Muscle of leg (tissue), 11 donors: ENCODE results near the gene ERICH2. TPM values are rescaled to one million over a fixed set of nuclear protein-coding genes. Genes with fewer than 3 reads are reported as not detected.
A peak's percentile ranks its signal among the peaks of the same experiment; 100 is the strongest.

Source experiments
- DNase-seq: peaks from one replicate; pipeline ENCODE4 v3.0.0; 2013
- H3K27ac ChIP-seq: one replicate; pipeline ENCODE4 v1.5.1; 2013; ENCODE audit warnings: mild to moderate bottlenecking, low read length, control low read depth
- H3K27me3 ChIP-seq: one replicate; pipeline ENCODE4 v1.6.1; 2013; ENCODE audit warnings: low read length; ENCODE audit not compliant: control insufficient read depth, insufficient read depth
- H3K36me3 ChIP-seq: one replicate; pipeline ENCODE4 v1.6.1; 2013; ENCODE audit warnings: low read length; ENCODE audit not compliant: control insufficient read depth, insufficient read depth
- H3K4me1 ChIP-seq: one replicate; pipeline ENCODE4 v1.6.1; 2013; ENCODE audit warnings: low read length; ENCODE audit not compliant: control insufficient read depth, insufficient read depth
- H3K4me3 ChIP-seq: one replicate; pipeline ENCODE4 v1.5.1; 2013; ENCODE audit warnings: low read length, control low read depth
- H3K9me3 ChIP-seq: replicated peaks from 2 replicates; pipeline ENCODE4 v1.6.1; 2013; ENCODE audit warnings: low read depth, low read length; ENCODE audit not compliant: control insufficient read depth
- WGBS: methylation state at CpG from one replicate; pipeline ENCODE4 v1.1.5; 2013; ENCODE audit warnings: missing lambda C conversion rate; ENCODE audit not compliant: insufficient coverage; 5-methylcytosine and 5-hydroxymethylcytosine counted together
- polyA plus RNA-seq, 8 donors: library from polyadenylated mRNA; unstranded; fragments of 120-200 nt; gene quantifications; one replicate each; pipeline versions ENCODE4 v1.2.1 to v1.2.3, GENCODE V29; 2013; ENCODE audit warnings: inconsistent platforms in 1 of 8, low replicate concordance in 1 of 8; ENCODE audit not compliant: insufficient read length in 8 of 8, insufficient read depth in 1 of 8
- total RNA-seq: library from RNA; stranded (reverse); fragments of 120-200 nt; gene quantifications from one replicate; pipeline ENCODE4 v1.2.4, GENCODE V29; 2013

ERICH2 gene
- total and polyA plus RNA-seq, 9 donors = 0.35 to 0.92 (median 0.72) TPM

GRCh38 chr2:170821531-170822289 is 51.5 kb downstream of the ERICH2 start:
- Histone ChIP-seq H3K27ac (no peak overlapping the region), H3K9me3 (no peaks in the 10 kb centered on the region), H3K27me3 (peaks cover 96% of the 10 kb centered on the region), H3K36me3 (no peaks in the 10 kb centered on the region), H3K4me3 (no peak overlapping the region), H3K4me1 (peaks cover 51% of the 10 kb centered on the region)
- no peak for DNase-seq
- 7% methylated on average over 17 of the region's 40 CpGs for WGBS

GRCh38 chr2:170822290-170823087 is 52.3 kb downstream of the ERICH2 start:
- no peaks in the 10 kb centered on the region for H3K9me3 ChIP-seq
- WGBS = 6% methylated on average over 37 of the region's 43 CpGs
- no peaks in the 10 kb centered on the region for H3K36me3 ChIP-seq
- peaks cover 43% of the 10 kb centered on the region for H3K4me1 ChIP-seq
- no peak overlapping the region for H3K4me3 ChIP-seq
- no peak for DNase-seq
- H3K27ac ChIP-seq = no peak overlapping the region
- peaks cover 95% of the 10 kb centered on the region for H3K27me3 ChIP-seq

GRCh38 chr2:170823088-170823897 is 53.1 kb downstream of the ERICH2 start:
- peaks cover 88% of the 10 kb centered on the region for H3K27me3 ChIP-seq
- H3K4me3 ChIP-seq = peak overlapping the region; percentile 31
- no peak overlapping the region for H3K27ac ChIP-seq
- whole genome bisulfite sequencing = 1% methylated on average over 48 of the region's 61 CpGs
- peaks cover 36% of the 10 kb centered on the region for H3K4me1 ChIP-seq
- H3K9me3 ChIP-seq = no peaks in the 10 kb centered on the region
- H3K36me3 ChIP-seq = no peaks in the 10 kb centered on the region
- DNase-seq = no peak

- no peaks in the 10 kb centered on the region for H3K9me3 ChIP-seq
- no peak for DNase-seq
- no peaks in the 10 kb centered on the region for H3K36me3 ChIP-seq
- peaks cover 82% of the 10 kb centered on the region for H3K27me3 ChIP-seq
- peak overlapping the region; percentile 31 for H3K4me3 ChIP-seq
- no peak overlapping the region for H3K27ac ChIP-seq
- H3K4me1 ChIP-seq = peaks cover 31% of the 10 kb centered on the region
- WGBS = no CpG with 5 or more reads among the region's 11 CpGs
Observed at GRCh38 chr2:170823898-170824215, 53.7 kb downstream of the ERICH2 start.

GRCh38 chr2:170824526-170825015 is 54.4 kb downstream of the ERICH2 start:
- Histone ChIP-seq H3K9me3 (no peaks in the 10 kb centered on the region), H3K27ac (no peak overlapping the region), H3K36me3 (no peaks in the 10 kb centered on the region), H3K4me1 (peaks cover 31% of the 10 kb centered on the region), H3K4me3 (no peak overlapping the region), H3K27me3 (peaks cover 75% of the 10 kb centered on the region)
- WGBS = no CpG with 5 or more reads among the region's 2 CpGs
- DNase-seq = no peak

- H3K36me3 ChIP-seq = no peaks in the 10 kb centered on the region
- H3K9me3 ChIP-seq = no peaks in the 10 kb centered on the region
- H3K4me3 ChIP-seq = no peak overlapping the region
- H3K27ac ChIP-seq = no peak overlapping the region
- peaks cover 8% of the 10 kb centered on the region for H3K4me1 ChIP-seq
- DNase-seq = no peak
- 81% methylated on average over 5 of the region's 6 CpGs for WGBS
- peaks cover 44% of the 10 kb centered on the region for H3K27me3 ChIP-seq
Observed at GRCh38 chr2:170827841-170828532, 57.8 kb downstream of the ERICH2 start.

GRCh38 chr2:170828533-170828916 is 58.3 kb downstream of the ERICH2 start:
- no peak overlapping the region for H3K27ac ChIP-seq
- no peaks in the 10 kb centered on the region for H3K36me3 ChIP-seq
- DNase-seq = no peak
- 76% methylated on average over 5 of the region's 5 CpGs for WGBS
- no peaks in the 10 kb centered on the region for H3K9me3 ChIP-seq
- H3K27me3 ChIP-seq = peaks cover 39% of the 10 kb centered on the region
- peaks cover 4% of the 10 kb centered on the region for H3K4me1 ChIP-seq
- no peak overlapping the region for H3K4me3 ChIP-seq

GRCh38 chr2:170829036-170829435 is 58.9 kb downstream of the ERICH2 start:
- Histone ChIP-seq H3K27me3 (peaks cover 34% of the 10 kb centered on the region), H3K36me3 (no peaks in the 10 kb centered on the region), H3K27ac (no peak overlapping the region), H3K4me3 (no peak overlapping the region), H3K9me3 (no peaks in the 10 kb centered on the region), H3K4me1 (no peaks in the 10 kb centered on the region)
- no peak for DNase-seq
- WGBS = 60% methylated on average over 2 of the region's 2 CpGs

- no peaks in the 10 kb centered on the region for H3K9me3 ChIP-seq
- H3K4me3 ChIP-seq = no peak overlapping the region
- no peak overlapping the region for H3K27ac ChIP-seq
- no peaks in the 10 kb centered on the region for H3K4me1 ChIP-seq
- no peaks in the 10 kb centered on the region for H3K36me3 ChIP-seq
- peaks cover 22% of the 10 kb centered on the region for H3K27me3 ChIP-seq
- WGBS = 79% methylated on average over 2 of the region's 3 CpGs
- no peak for DNase-seq
Observed at GRCh38 chr2:170830166-170830565, 60.0 kb downstream of the ERICH2 start.
